Neural progenitor cell (in vitro differentiated cells): ENCODE data around the gene GLYATL1. TPM values are rescaled to one million over a fixed set of nuclear protein-coding genes. Genes with fewer than 3 reads are reported as not detected.
"Not testable (repeated sequence)": the region's sequence is repeated elsewhere in the genome, so short reads cannot be mapped to it uniquely, and the experiment has no call there.

ENCODE experiments used
- DNase-seq: peaks from one replicate; pipeline ENCODE4 v3.0.0-alpha.2; 2016; ENCODE audit warnings: low spot score
- H2AFZ ChIP-seq: fragments of 200-600 bp; sonication (generic); replicated peaks from 2 replicates; pipeline ENCODE4 v1.6.1; 2016; ENCODE audit warnings: antibody characterized with exemption
- H3F3A ChIP-seq: fragments of 200-600 bp; sonication (generic); 2 replicates; pipeline ENCODE4 v1.6.1; 2016; ENCODE audit warnings: antibody characterized with exemption, low read depth
- H3K27ac ChIP-seq: fragments of 200-600 bp; sonication (generic); 2 replicates; pipeline ENCODE4 v1.5.1; 2016; ENCODE audit warnings: mild to moderate bottlenecking
- H3K27me3 ChIP-seq: fragments of 200-600 bp; sonication (generic); 2 replicates; pipeline ENCODE4 v1.6.1; 2016; ENCODE audit warnings: mild to moderate bottlenecking, moderate library complexity
- H3K36me3 ChIP-seq: fragments of 200-600 bp; sonication (generic); 2 replicates; pipeline ENCODE4 v1.5.1; 2016
- H3K4me1 ChIP-seq: fragments of 200-600 bp; sonication (generic); 2 replicates; pipeline ENCODE4 v1.6.1; 2016; ENCODE audit warnings: mixed run types
- H3K4me2 ChIP-seq: fragments of 200-600 bp; sonication (generic); 2 replicates; pipeline ENCODE4 v1.6.1; 2016
- H3K4me3 ChIP-seq: fragments of 200-600 bp; sonication (generic); 2 replicates; pipeline ENCODE4 v1.5.1; 2016
- H3K79me2 ChIP-seq: fragments of 200-600 bp; sonication (generic); 2 replicates; pipeline ENCODE4 v1.6.1; 2016; ENCODE audit warnings: low read depth
- H3K9ac ChIP-seq: fragments of 200-600 bp; sonication (generic); 2 replicates; pipeline ENCODE4 v1.6.1; 2016
- H3K9me3 ChIP-seq: fragments of 200-600 bp; sonication (generic); 2 replicates; pipeline ENCODE4 v1.5.1; 2016; ENCODE audit warnings: low read depth
- H4K20me1 ChIP-seq: fragments of 200-600 bp; sonication (generic); 2 replicates; pipeline ENCODE4 v1.6.1; 2016; ENCODE audit warnings: low read depth
- H3K27ac Mint-ChIP-seq: 3 replicates; pipeline ENCODE4 v1.8.0; 2021; ENCODE audit warnings: mixed read lengths
- H3K27me3 Mint-ChIP-seq: 2 replicates; pipeline ENCODE4 v1.8.0; 2022; ENCODE audit warnings: low read depth, mild to moderate bottlenecking, inconsistent platforms, moderate library complexity, mixed read lengths; ENCODE audit not compliant: insufficient read depth
- H3K36me3 Mint-ChIP-seq: 3 replicates; pipeline ENCODE4 v1.8.0; 2021; ENCODE audit warnings: mixed read lengths
- H3K4me1 Mint-ChIP-seq: 3 replicates; pipeline ENCODE4 v1.8.0; 2021; ENCODE audit warnings: mixed read lengths
- H3K4me3 Mint-ChIP-seq: 3 replicates; pipeline ENCODE4 v1.8.0; 2021; ENCODE audit warnings: mild to moderate bottlenecking, moderate library complexity, mixed read lengths
- H3K9me3 Mint-ChIP-seq: 3 replicates; pipeline ENCODE4 v1.8.0; 2020; ENCODE audit warnings: mixed read lengths
- CTCF ChIP-seq: fragments of 200-600 bp; sonication (generic); IDR thresholded peaks from 2 replicates; pipeline ENCODE4 v1.5.1; 2017; ENCODE audit warnings: antibody characterized with exemption, mild to moderate bottlenecking
- EZH2 ChIP-seq: fragments of 200-600 bp; sonication (generic); IDR thresholded peaks from 2 replicates; pipeline ENCODE4 v1.6.1; 2017; ENCODE audit warnings: antibody characterized with exemption, mild to moderate bottlenecking, moderate library complexity
- EZH2phosphoT487 ChIP-seq: fragments of 200-600 bp; sonication (generic); IDR thresholded peaks from 2 replicates; pipeline ENCODE4 v1.6.1; 2017; ENCODE audit warnings: antibody characterized with exemption
- total RNA-seq: library from RNA; depleted of rRNA; stranded (reverse); fragments of >200 nt; gene quantifications from 2 replicates; pipeline ENCODE4 v1.2.3, GENCODE V29; 2015; ENCODE audit warnings: low replicate concordance

Gene GLYATL1
- total RNA-seq, 1 donor from 2014 or later, result 9.1 TPM

GRCh38 chr11:58998480-58999290 lies 59.4 kb downstream of the GLYATL1 start:
- Mint-ChIP-seq H3K4me1 (no peaks in the 10 kb centered on the region), H3K36me3 (no peaks in the 10 kb centered on the region), H3K27ac (no peak overlapping the region), H3K9me3 (no peaks in the 10 kb centered on the region), H3K4me3 (no peak overlapping the region), H3K27me3 (no peaks in the 10 kb centered on the region)
- TF ChIP-seq EZH2 (no peak), EZH2phosphoT487 (no peak), CTCF (no peak)
- H3K4me3 ChIP-seq, result no peak overlapping the region
- no peaks in the 10 kb centered on the region for H3K36me3 ChIP-seq
- no peaks in the 10 kb centered on the region for H3K27me3 ChIP-seq
- no peak overlapping the region for H3K9ac ChIP-seq
- H4K20me1 ChIP-seq, result no peaks in the 10 kb centered on the region
- no peak overlapping the region for H3K4me2 ChIP-seq
- no peaks in the 10 kb centered on the region for H3K4me1 ChIP-seq
- DNase-seq, result no peak
- H3K79me2 ChIP-seq, result no peaks in the 10 kb centered on the region
- no peaks in the 10 kb centered on the region for H3K9me3 ChIP-seq
- H2AFZ ChIP-seq, result no peak overlapping the region
- H3K27ac ChIP-seq, result no peak overlapping the region
- no peaks in the 10 kb centered on the region for H3F3A ChIP-seq

- H3K36me3 ChIP-seq, result no peaks in the 10 kb centered on the region
- Mint-ChIP-seq H3K4me3 (no peak overlapping the region), H3K9me3 (no peaks in the 10 kb centered on the region), H3K27me3 (no peaks in the 10 kb centered on the region), H3K4me1 (no peaks in the 10 kb centered on the region), H3K36me3 (no peaks in the 10 kb centered on the region), H3K27ac (no peak overlapping the region)
- H3K27ac ChIP-seq, result no peak overlapping the region
- no peaks in the 10 kb centered on the region for H3K9me3 ChIP-seq
- no peak overlapping the region for H3K4me2 ChIP-seq
- TF ChIP-seq EZH2, result no peak
- TF ChIP-seq EZH2phosphoT487, result no peak
- TF ChIP-seq CTCF, result no peak
- H2AFZ ChIP-seq, result no peak overlapping the region
- no peak overlapping the region for H3K4me3 ChIP-seq
- H3K9ac ChIP-seq, result no peak overlapping the region
- no peak for DNase-seq
- no peaks in the 10 kb centered on the region for H3K4me1 ChIP-seq
- H3K79me2 ChIP-seq, result no peaks in the 10 kb centered on the region
- H3K27me3 ChIP-seq, result no peaks in the 10 kb centered on the region
- no peaks in the 10 kb centered on the region for H4K20me1 ChIP-seq
- no peaks in the 10 kb centered on the region for H3F3A ChIP-seq
These were observed 60.0 kb downstream of the GLYATL1 start for GRCh38 chr11:58999291-58999680.

GRCh38 chr11:59000003-59000402 lies 60.7 kb downstream of the GLYATL1 start:
- no peaks in the 10 kb centered on the region for H3F3A ChIP-seq
- no peaks in the 10 kb centered on the region for H3K4me1 ChIP-seq
- DNase-seq, result no peak
- no peak overlapping the region for H3K9ac ChIP-seq
- Mint-ChIP-seq H3K27ac (no peak overlapping the region), H3K4me1 (no peaks in the 10 kb centered on the region), H3K4me3 (no peak overlapping the region), H3K36me3 (no peaks in the 10 kb centered on the region), H3K27me3 (no peaks in the 10 kb centered on the region), H3K9me3 (no peaks in the 10 kb centered on the region)
- H3K36me3 ChIP-seq, result no peaks in the 10 kb centered on the region
- H3K9me3 ChIP-seq, result no peaks in the 10 kb centered on the region
- TF ChIP-seq EZH2phosphoT487 (no peak), CTCF (no peak), EZH2 (no peak)
- H3K4me2 ChIP-seq, result no peak overlapping the region
- H3K27ac ChIP-seq, result no peak overlapping the region
- H2AFZ ChIP-seq, result no peak overlapping the region
- H3K4me3 ChIP-seq, result no peak overlapping the region
- H3K79me2 ChIP-seq, result no peaks in the 10 kb centered on the region
- no peaks in the 10 kb centered on the region for H3K27me3 ChIP-seq
- no peaks in the 10 kb centered on the region for H4K20me1 ChIP-seq

GRCh38 chr11:59002006-59002405 lies 62.7 kb downstream of the GLYATL1 start:
- not testable (repeated sequence) for H3K36me3 ChIP-seq, H3K79me2 ChIP-seq, H3K9me3 Mint-ChIP-seq, H3F3A ChIP-seq, H3K27me3 Mint-ChIP-seq, H2AFZ ChIP-seq, H3K27me3 ChIP-seq, H3K4me1 ChIP-seq, H3K9me3 ChIP-seq, H4K20me1 ChIP-seq, H3K36me3 Mint-ChIP-seq, DNase-seq, H3K4me1 Mint-ChIP-seq, H3K27ac Mint-ChIP-seq, H3K4me2 ChIP-seq, H3K27ac ChIP-seq, H3K4me3 ChIP-seq, H3K4me3 Mint-ChIP-seq, H3K9ac ChIP-seq
